DND-41 (cell line): ENCODE data around the gene XPO6.

Experiments used
- CTCF ChIP-seq: IDR thresholded peaks from 2 replicates; pipeline ENCODE4 v1.5.1; 2012; ENCODE audit warnings: borderline replicate concordance, low read length, moderate library complexity, mild to moderate bottlenecking; ENCODE audit not compliant: poor library complexity, severe bottlenecking; ENCODE audit errors: extremely low read depth
- EZH2 ChIP-seq: IDR thresholded peaks from 3 replicates; pipeline ENCODE4 v1.6.1; 2012; ENCODE audit warnings: borderline replicate concordance, low read depth, mild to moderate bottlenecking, moderate library complexity, low read length, inconsistent platforms; ENCODE audit not compliant: severe bottlenecking

GRCh38 chr16:28101533-28101890 lies 110.3 kb downstream of the XPO6 start:
- TF ChIP-seq CTCF, result no peak
- TF ChIP-seq EZH2, result no peak
